ENCODE results near the gene DAD1. TPM values are rescaled to one million over a fixed set of nuclear protein-coding genes. Genes with fewer than 3 reads are reported as not detected.
"Not testable (repeated sequence)": the region's sequence is repeated elsewhere in the genome, so short reads cannot be mapped to it uniquely, and the experiment has no call there.

The DAD1 gene
- total RNA-seq, result 163 TPM

DNA sequence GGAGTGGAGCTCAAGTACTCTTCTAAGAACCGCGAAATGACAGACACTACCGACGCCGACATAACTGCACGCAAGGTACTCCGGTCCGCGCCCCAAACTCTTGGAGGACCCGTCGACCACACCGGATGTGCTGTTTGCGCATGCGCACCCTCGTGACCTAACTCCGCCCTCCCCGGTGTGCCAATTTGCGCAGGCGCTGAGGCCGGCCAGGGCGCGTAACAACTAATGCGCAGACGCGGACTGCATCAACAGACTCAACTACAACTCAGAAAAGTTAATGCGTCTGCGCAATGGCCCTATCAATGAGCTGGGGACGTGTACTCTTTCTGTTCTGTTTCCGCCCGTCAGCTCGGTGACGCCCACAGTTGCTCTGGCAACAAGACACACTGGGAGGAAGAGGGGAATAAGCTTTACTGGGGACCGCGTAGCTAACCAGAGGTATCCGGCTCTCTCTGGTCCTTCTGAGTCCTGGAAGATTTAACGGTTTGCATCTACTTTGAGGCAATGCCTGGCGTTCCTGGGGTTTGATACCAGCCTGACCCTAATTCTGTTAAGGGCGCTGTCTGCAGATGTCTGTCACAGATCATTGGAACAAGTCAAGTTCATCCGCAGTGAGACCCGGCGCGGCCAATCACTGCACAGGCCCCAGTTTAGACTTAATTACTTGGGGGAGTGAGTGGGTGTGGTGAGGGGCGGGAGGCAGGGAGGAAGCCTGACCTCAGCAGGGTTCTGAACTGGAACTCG lies at the start of gene DAD1:
DAD1 (minus strand) TSS at position 129 of the 744 bp plus-strand sequence; CDS start at position 62, 67 bp downstream.
- ATAC-seq (peak; percentile 99), DNase-seq (ENCODE audit: low spot score) (peak; percentile 99)
- intact Hi-C loops (cut with DNase I), result loop anchor here (10.0 kb wide), 1 partner anchor 256 kb away; no protein-coding TSS in a partner anchor

DNA sequence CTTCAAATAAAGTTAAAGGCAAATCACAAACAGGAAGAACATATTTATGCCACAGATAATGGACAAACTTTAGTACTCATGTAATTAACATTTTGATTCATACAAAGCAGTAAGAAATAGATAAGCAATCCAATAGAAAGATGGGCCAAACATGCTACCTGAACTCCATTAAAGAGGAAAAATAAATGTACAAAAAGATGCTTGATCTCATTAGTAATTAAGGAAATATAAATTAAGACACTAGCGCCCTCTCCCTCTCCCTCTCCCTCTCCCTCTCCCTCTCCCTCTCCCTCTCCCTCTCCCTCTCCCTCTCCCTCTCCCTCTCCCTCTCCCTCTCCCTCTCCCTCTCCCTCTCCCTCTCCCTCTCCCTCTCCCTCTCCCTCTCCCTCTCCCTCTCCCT lies 47.0 kb upstream of the DAD1 start:
- DNase-seq (ENCODE audit: low spot score); ATAC-seq; intact Hi-C loops (cut with DNase I): not testable (repeated sequence)

GRCh38 chr14:22634233-22634900 lies 45.3 kb upstream of the DAD1 start:
- ATAC-seq, result no peak
- DNase-seq (ENCODE audit: low spot score), result no peak
- intact Hi-C loops (cut with DNase I), result no loop called here

GRCh38 chr14:22630486-22630885 lies 41.5 kb upstream of the DAD1 start:
- no peak for DNase-seq (ENCODE audit: low spot score)
- no peak for ATAC-seq
- intact Hi-C loops (cut with DNase I), result no loop called here

DNA sequence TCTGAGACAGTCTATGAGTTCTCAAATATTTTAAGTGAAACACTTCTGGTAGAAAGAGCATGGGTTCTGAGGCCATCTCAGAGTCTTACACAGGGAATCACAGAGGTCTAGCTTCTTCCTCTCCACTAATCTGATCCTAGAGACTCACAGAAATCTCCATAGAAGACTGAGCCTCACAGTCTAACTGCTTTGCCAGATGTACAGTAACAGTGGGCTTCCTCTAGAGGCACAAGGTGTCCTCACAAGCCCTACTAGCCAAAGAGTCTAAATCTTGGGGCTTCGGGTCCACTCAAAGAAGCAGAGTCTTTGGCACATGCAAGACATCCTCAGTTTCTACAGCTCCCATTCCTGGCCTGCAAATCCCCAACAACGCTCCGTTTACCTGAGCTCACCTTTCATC lies 41.0 kb upstream of the DAD1 start:
- no peak for ATAC-seq
- intact Hi-C loops (cut with DNase I), result no loop called here
- DNase-seq (ENCODE audit: low spot score), result no peak

GRCh38 chr14:22629361-22629760 lies 40.3 kb upstream of the DAD1 start:
- intact Hi-C loops (cut with DNase I), result no loop called here
- ATAC-seq (no peak), DNase-seq (ENCODE audit: low spot score) (no peak)

GRCh38 chr14:22627506-22628263 lies 38.7 kb upstream of the DAD1 start:
- intact Hi-C loops (cut with DNase I), result no loop called here
- ATAC-seq, result no peak
- DNase-seq (ENCODE audit: low spot score), result no peak

GRCh38 chr14:22626590-22626989 lies 37.6 kb upstream of the DAD1 start:
- DNase-seq (ENCODE audit: low spot score) (no peak), ATAC-seq (no peak)
- intact Hi-C loops (cut with DNase I), result no loop called here

GRCh38 chr14:22623047-22623446 lies 34.0 kb upstream of the DAD1 start:
- intact Hi-C loops (cut with DNase I), result no loop called here
- no peak for ATAC-seq
- no peak for DNase-seq (ENCODE audit: low spot score)

DNA sequence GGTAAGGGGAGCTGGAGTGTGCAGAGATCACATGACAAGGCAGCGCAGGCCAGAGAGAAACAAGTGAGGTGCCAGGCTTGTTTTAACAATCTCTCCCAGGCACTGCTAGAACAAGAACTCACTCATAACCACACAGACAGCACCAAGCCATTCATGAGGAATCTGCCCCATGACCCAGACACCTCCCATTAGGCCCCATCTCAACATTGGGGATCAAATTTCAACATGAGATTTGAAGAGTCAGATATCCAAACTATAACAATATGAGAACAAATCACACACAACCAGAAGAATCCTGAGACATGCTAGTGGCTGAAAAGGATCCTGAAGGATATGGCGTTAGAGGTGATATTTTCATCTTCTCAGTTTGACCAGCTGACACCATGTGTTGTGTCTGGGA lies 33.2 kb upstream of the DAD1 start:
- DNase-seq (ENCODE audit: low spot score), result no peak
- no peak for ATAC-seq
- intact Hi-C loops (cut with DNase I), result no loop called here

DNA sequence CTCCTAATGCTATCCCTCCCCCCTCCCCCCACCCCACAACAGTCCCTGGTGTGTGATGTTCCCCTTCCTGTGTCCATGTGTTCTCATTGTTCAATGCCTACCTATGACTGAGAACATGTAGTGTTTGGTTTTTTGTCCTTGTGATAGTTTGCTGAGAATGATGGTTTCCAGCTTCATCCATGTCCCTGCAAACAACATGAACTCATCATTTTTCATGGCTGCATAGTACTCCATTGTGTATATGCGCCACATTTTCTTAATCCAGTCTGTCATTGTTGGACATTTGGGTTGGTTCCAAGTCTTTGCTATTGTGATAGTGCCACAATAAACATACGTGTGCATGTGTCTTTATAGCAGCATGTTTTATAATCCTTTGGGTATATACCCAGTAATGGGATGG lies 26.7 kb upstream of the DAD1 start:
- intact Hi-C loops (cut with DNase I); ATAC-seq; DNase-seq (ENCODE audit: low spot score): not testable (repeated sequence)

GRCh38 chr14:22614240-22614799 lies 25.3 kb upstream of the DAD1 start:
- DNase-seq (ENCODE audit: low spot score) (no peak), ATAC-seq (peak; percentile 96)
- intact Hi-C loops (cut with DNase I), result no loop called here

- peak; percentile 14 for ATAC-seq
- DNase-seq (ENCODE audit: low spot score), result no peak
- intact Hi-C loops (cut with DNase I), result no loop called here
Measured at GRCh38 chr14:22613736-22614239, 24.8 kb upstream of the DAD1 start.

- no peak for ATAC-seq
- DNase-seq (ENCODE audit: low spot score), result no peak
- intact Hi-C loops (cut with DNase I), result no loop called here
Measured at GRCh38 chr14:22613106-22613695, 24.2 kb upstream of the DAD1 start.

GRCh38 chr14:22610931-22611330 lies 21.9 kb upstream of the DAD1 start:
- ATAC-seq, result no peak
- no peak for DNase-seq (ENCODE audit: low spot score)
- intact Hi-C loops (cut with DNase I), result no loop called here

- intact Hi-C loops (cut with DNase I), result no loop called here
- DNase-seq (ENCODE audit: low spot score), result no peak
- no peak for ATAC-seq
Measured at GRCh38 chr14:22607291-22607690, 18.3 kb upstream of the DAD1 start.

GRCh38 chr14:22606380-22606779 lies 17.4 kb upstream of the DAD1 start:
- intact Hi-C loops (cut with DNase I), result no loop called here
- no peak for DNase-seq (ENCODE audit: low spot score)
- no peak for ATAC-seq

- intact Hi-C loops (cut with DNase I), result no loop called here
- ATAC-seq, result no peak
Measured at GRCh38 chr14:22602862-22603261, 13.8 kb upstream of the DAD1 start.

GRCh38 chr14:22601996-22602395 lies 13.0 kb upstream of the DAD1 start:
- DNase-seq (ENCODE audit: low spot score) (no peak), ATAC-seq (no peak)
- intact Hi-C loops (cut with DNase I), result no loop called here

More at GRCh38 chr14:22602862-22603261, 13.8 kb upstream of the DAD1 start:
- DNase-seq (ENCODE audit: low spot score), result no peak
